Upper lobe of left lung (tissue), 4 donors: Measurements from ENCODE around the gene VSTM4.

Experiments
- EP300 ChIP-seq, 4 donors: sonication (generic); formaldehyde crosslinking; IDR thresholded peaks; one replicate each; pipeline ENCODE4 v1.5.1; 2017; ENCODE audit warnings: antibody characterized with exemption in 4 of 4, control low read depth in 2 of 4
- POLR2A ChIP-seq, 4 donors: fragments of 450-650 bp; IDR thresholded peaks; one replicate each; pipeline ENCODE4 v1.5.1; 2016 to 2017; ENCODE audit warnings: antibody characterized with exemption in 4 of 4, mild to moderate bottlenecking in 2 of 4

DNA sequence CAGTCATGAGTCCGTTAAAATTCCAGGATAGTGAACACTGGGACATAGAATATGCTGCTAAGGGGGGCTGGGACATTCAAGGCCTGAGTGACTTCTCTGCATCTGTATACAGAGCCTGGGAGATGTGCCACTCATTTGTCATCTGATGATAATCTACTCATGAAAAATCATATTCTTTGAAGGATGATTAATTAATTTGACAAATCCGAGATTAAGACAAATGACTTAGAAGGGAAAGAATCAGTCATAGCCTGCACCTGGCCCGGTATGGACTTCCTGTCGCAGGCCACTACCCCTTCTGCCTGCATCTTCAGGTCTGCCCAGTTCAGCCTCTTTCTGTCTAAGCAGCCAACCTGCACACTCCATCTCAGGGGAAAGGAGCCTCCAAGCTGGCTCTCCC, 37.3 kb upstream of the VSTM4 start:
- no peak for TF ChIP-seq POLR2A (IDR thresholded peaks at IDR 0.05)
- TF ChIP-seq EP300 (IDR thresholded peaks at IDR 0.05) = no peak
